Neural cell (in vitro differentiated cells): Measurements from ENCODE around the gene CEBPA. TPM values are rescaled to one million over a fixed set of nuclear protein-coding genes. Genes with fewer than 3 reads are reported as not detected.

ENCODE experiments used
- H2AFZ ChIP-seq: fragments of 200-600, 300-800 bp; sonication (generic), shearing (Covaris generic); 2 replicates; pipeline ENCODE4 v1.6.0; 2014; ENCODE audit warnings: low read depth, mild to moderate bottlenecking, antibody characterized with exemption, low read length, moderate library complexity
- H3F3A ChIP-seq: fragments of 200-600 bp; shearing (Covaris generic); 2 replicates; pipeline ENCODE4 v1.6.1; 2016; ENCODE audit warnings: mild to moderate bottlenecking, moderate library complexity, mixed read lengths, antibody characterized with exemption, low read length; ENCODE audit not compliant: insufficient read depth, poor library complexity, severe bottlenecking
- H3K27ac ChIP-seq: fragments of 200-600, 300-800 bp; sonication (generic), shearing (Covaris generic); 2 replicates; pipeline ENCODE4 v1.5.1; 2014; ENCODE audit warnings: mild to moderate bottlenecking, low read length, moderate library complexity
- H3K27me3 ChIP-seq: fragments of 300-800, 200-600 bp; sonication (generic), shearing (Covaris generic); 2 replicates; pipeline ENCODE4 v1.6.0; 2014; ENCODE audit warnings: mild to moderate bottlenecking, low read depth, low read length, moderate library complexity; ENCODE audit not compliant: insufficient read depth
- H3K36me3 ChIP-seq: fragments of 300-800, 200-600 bp; sonication (generic), shearing (Covaris generic); 2 replicates; pipeline ENCODE4 v1.5.1; 2014; ENCODE audit warnings: mild to moderate bottlenecking, antibody characterized with exemption, low read length, moderate library complexity; ENCODE audit not compliant: insufficient read depth
- H3K4me2 ChIP-seq: fragments of 300-800, 200-600 bp; sonication (generic), shearing (Covaris generic); 2 replicates; pipeline ENCODE4 v1.6.0; 2014; ENCODE audit warnings: mild to moderate bottlenecking, low read length
- H3K4me3 ChIP-seq: fragments of 300-800, 200-600 bp; sonication (generic), shearing (Covaris generic); 2 replicates; pipeline ENCODE4 v1.5.1; 2014; ENCODE audit warnings: mild to moderate bottlenecking, low read length, moderate library complexity
- H3K79me2 ChIP-seq: fragments of 200-600 bp; shearing (Covaris generic); replicated peaks from 2 replicates; pipeline ENCODE4 v1.6.0; 2014; ENCODE audit warnings: mild to moderate bottlenecking, low read length, moderate library complexity; ENCODE audit not compliant: insufficient read depth
- H3K9ac ChIP-seq: fragments of 300-800, 200-600 bp; sonication (generic), shearing (Covaris generic); 2 replicates; pipeline ENCODE4 v1.6.1; 2016; ENCODE audit warnings: mild to moderate bottlenecking, low read length, mixed read lengths
- H3K9me2 ChIP-seq: fragments of 200-600 bp; shearing (Covaris generic); 2 replicates; pipeline ENCODE4 v1.6.1; 2016; ENCODE audit warnings: mild to moderate bottlenecking, low read length, mixed read lengths; ENCODE audit not compliant: insufficient read depth
- H3K9me3 ChIP-seq: fragments of 200-600, 300-800 bp; sonication (generic), shearing (Covaris generic); 2 replicates; pipeline ENCODE4 v1.6.1; 2016; ENCODE audit warnings: mild to moderate bottlenecking, mixed run types, low read length, moderate library complexity, mixed read lengths
- H4K20me1 ChIP-seq: fragments of 200-600 bp; shearing (Covaris generic); 2 replicates; pipeline ENCODE4 v1.6.1; 2016; ENCODE audit warnings: mild to moderate bottlenecking, mixed run types; ENCODE audit not compliant: insufficient read depth
- EP300 ChIP-seq: fragments of 450-650 bp; conservative IDR thresholded peaks from 2 replicates; pipeline ENCODE4 v1.6.1; 2014; ENCODE audit warnings: antibody characterized with exemption, mild to moderate bottlenecking, moderate library complexity; ENCODE audit not compliant: poor library complexity, severe bottlenecking
- EZH2 ChIP-seq: fragments of 200-600, 300-800 bp; shearing (Covaris generic), sonication (generic); IDR thresholded peaks from 2 replicates; pipeline ENCODE4 v1.6.1; 2014; ENCODE audit warnings: antibody characterized with exemption, low read length, borderline replicate concordance, mild to moderate bottlenecking; ENCODE audit not compliant: insufficient read depth, poor library complexity, severe bottlenecking
- MXI1 ChIP-seq: fragments of 450-650 bp; conservative IDR thresholded peaks from 2 replicates; pipeline ENCODE4 v1.6.1; 2014; ENCODE audit warnings: antibody characterized with exemption, mild to moderate bottlenecking; ENCODE audit not compliant: poor library complexity, severe bottlenecking
- POLR2AphosphoS5 ChIP-seq: IDR thresholded peaks from 2 replicates; pipeline ENCODE4 v1.6.1; 2012
- RAD21 ChIP-seq: fragments of 450-650 bp; conservative IDR thresholded peaks from 2 replicates; pipeline ENCODE4 v1.6.1; 2014; ENCODE audit warnings: antibody characterized with exemption, mild to moderate bottlenecking, moderate library complexity
- SMC3 ChIP-seq: fragments of 450-650 bp; conservative IDR thresholded peaks from 2 replicates; pipeline ENCODE4 v1.6.1; 2014; ENCODE audit warnings: antibody characterized with exemption, mild to moderate bottlenecking, moderate library complexity; ENCODE audit not compliant: poor library complexity
- TAF1 ChIP-seq: IDR thresholded peaks from 2 replicates; pipeline ENCODE4 v1.6.1; 2012; ENCODE audit warnings: low read depth
- polyA plus RNA-seq: library from polyadenylated mRNA; depleted of rRNA; stranded (reverse); fragments of >200 nt; gene quantifications from 2 replicates; pipeline ENCODE4 v1.2.3, GENCODE V29; 2014
- TF ChIP-seq, protein P1 (sequence below): IDR thresholded peaks from 2 replicates; pipeline ENCODE4 v1.6.1; 2012; ENCODE audit warnings: borderline replicate concordance
- TF ChIP-seq, protein P2 (sequence below): fragments of 450-650 bp; IDR thresholded peaks from 2 replicates; pipeline ENCODE4 v1.5.1; 2014; ENCODE audit warnings: antibody characterized with exemption, mild to moderate bottlenecking, moderate library complexity; ENCODE audit not compliant: poor library complexity, severe bottlenecking

The CEBPA gene
- polyA plus RNA-seq, 1 donor from 2014 or later = 2.6 TPM

GRCh38 chr19:33252971-33253370, 49.4 kb downstream of the CEBPA start:
- TF ChIP-seq RAD21 (no peak), EZH2 (no peak), POLR2AphosphoS5 (no peak)
- H3K4me3 ChIP-seq = no peak overlapping the region
- no peaks in the 10 kb centered on the region for H3K79me2 ChIP-seq
- no peak overlapping the region for H3K4me2 ChIP-seq
- H3K36me3 ChIP-seq = no peaks in the 10 kb centered on the region
- no peaks in the 10 kb centered on the region for H3K27me3 ChIP-seq
- H4K20me1 ChIP-seq = no peaks in the 10 kb centered on the region
- H3K27ac ChIP-seq = no peak overlapping the region
- H2AFZ ChIP-seq = no peak overlapping the region
- no peak overlapping the region for H3K9ac ChIP-seq
- no peaks in the 10 kb centered on the region for H3K9me3 ChIP-seq
- no peaks in the 10 kb centered on the region for H3K9me2 ChIP-seq
- no peaks in the 10 kb centered on the region for H3F3A ChIP-seq

- Histone ChIP-seq H3K4me3 (no peak overlapping the region), H3K9me2 (no peaks in the 10 kb centered on the region)
- TF ChIP-seq SMC3 = no peak
- TF ChIP-seq, protein P1, sequence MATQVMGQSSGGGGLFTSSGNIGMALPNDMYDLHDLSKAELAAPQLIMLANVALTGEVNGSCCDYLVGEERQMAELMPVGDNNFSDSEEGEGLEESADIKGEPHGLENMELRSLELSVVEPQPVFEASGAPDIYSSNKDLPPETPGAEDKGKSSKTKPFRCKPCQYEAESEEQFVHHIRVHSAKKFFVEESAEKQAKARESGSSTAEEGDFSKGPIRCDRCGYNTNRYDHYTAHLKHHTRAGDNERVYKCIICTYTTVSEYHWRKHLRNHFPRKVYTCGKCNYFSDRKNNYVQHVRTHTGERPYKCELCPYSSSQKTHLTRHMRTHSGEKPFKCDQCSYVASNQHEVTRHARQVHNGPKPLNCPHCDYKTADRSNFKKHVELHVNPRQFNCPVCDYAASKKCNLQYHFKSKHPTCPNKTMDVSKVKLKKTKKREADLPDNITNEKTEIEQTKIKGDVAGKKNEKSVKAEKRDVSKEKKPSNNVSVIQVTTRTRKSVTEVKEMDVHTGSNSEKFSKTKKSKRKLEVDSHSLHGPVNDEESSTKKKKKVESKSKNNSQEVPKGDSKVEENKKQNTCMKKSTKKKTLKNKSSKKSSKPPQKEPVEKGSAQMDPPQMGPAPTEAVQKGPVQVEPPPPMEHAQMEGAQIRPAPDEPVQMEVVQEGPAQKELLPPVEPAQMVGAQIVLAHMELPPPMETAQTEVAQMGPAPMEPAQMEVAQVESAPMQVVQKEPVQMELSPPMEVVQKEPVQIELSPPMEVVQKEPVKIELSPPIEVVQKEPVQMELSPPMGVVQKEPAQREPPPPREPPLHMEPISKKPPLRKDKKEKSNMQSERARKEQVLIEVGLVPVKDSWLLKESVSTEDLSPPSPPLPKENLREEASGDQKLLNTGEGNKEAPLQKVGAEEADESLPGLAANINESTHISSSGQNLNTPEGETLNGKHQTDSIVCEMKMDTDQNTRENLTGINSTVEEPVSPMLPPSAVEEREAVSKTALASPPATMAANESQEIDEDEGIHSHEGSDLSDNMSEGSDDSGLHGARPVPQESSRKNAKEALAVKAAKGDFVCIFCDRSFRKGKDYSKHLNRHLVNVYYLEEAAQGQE = no peak
- TF ChIP-seq MXI1 = no peak
- TF ChIP-seq POLR2AphosphoS5 = no peak
- no peak for TF ChIP-seq RAD21
- no peak for TF ChIP-seq EZH2
- TF ChIP-seq TAF1 = no peak
Measured at GRCh38 chr19:33252418-33252962, 49.8 kb downstream of the CEBPA start.

GRCh38 chr19:33251526-33252090, 50.7 kb downstream of the CEBPA start:
- Histone ChIP-seq H3K36me3 (no peaks in the 10 kb centered on the region), H3K27ac (no peak overlapping the region), H4K20me1 (no peaks in the 10 kb centered on the region), H3K9ac (no peak overlapping the region), H3K27me3 (no peaks in the 10 kb centered on the region), H2AFZ (no peak overlapping the region), H3K9me2 (no peaks in the 10 kb centered on the region), H3K4me3 (no peak overlapping the region), H3K79me2 (no peaks in the 10 kb centered on the region), H3K4me2 (no peak overlapping the region), H3K9me3 (no peaks in the 10 kb centered on the region), H3F3A (no peaks in the 10 kb centered on the region)
- TF ChIP-seq, protein P1 = no peak
- TF ChIP-seq EZH2 (no peak), RAD21 (no peak), SMC3 (no peak), TAF1 (no peak), MXI1 (no peak), EP300 (no peak)
- TF ChIP-seq, protein P2, sequence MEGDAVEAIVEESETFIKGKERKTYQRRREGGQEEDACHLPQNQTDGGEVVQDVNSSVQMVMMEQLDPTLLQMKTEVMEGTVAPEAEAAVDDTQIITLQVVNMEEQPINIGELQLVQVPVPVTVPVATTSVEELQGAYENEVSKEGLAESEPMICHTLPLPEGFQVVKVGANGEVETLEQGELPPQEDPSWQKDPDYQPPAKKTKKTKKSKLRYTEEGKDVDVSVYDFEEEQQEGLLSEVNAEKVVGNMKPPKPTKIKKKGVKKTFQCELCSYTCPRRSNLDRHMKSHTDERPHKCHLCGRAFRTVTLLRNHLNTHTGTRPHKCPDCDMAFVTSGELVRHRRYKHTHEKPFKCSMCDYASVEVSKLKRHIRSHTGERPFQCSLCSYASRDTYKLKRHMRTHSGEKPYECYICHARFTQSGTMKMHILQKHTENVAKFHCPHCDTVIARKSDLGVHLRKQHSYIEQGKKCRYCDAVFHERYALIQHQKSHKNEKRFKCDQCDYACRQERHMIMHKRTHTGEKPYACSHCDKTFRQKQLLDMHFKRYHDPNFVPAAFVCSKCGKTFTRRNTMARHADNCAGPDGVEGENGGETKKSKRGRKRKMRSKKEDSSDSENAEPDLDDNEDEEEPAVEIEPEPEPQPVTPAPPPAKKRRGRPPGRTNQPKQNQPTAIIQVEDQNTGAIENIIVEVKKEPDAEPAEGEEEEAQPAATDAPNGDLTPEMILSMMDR = no peak

More at GRCh38 chr19:33252418-33252962, 49.8 kb downstream of the CEBPA start:
- Histone ChIP-seq H3F3A (no peaks in the 10 kb centered on the region), H3K27ac (no peak overlapping the region), H2AFZ (no peak overlapping the region), H3K9me3 (no peaks in the 10 kb centered on the region), H3K79me2 (no peaks in the 10 kb centered on the region), H3K36me3 (no peaks in the 10 kb centered on the region), H3K4me2 (no peak overlapping the region), H3K9ac (no peak overlapping the region), H4K20me1 (no peaks in the 10 kb centered on the region), H3K27me3 (no peaks in the 10 kb centered on the region)
